ENCODE measurements around the gene SLC26A11.

The SLC26A11 gene

DNA sequence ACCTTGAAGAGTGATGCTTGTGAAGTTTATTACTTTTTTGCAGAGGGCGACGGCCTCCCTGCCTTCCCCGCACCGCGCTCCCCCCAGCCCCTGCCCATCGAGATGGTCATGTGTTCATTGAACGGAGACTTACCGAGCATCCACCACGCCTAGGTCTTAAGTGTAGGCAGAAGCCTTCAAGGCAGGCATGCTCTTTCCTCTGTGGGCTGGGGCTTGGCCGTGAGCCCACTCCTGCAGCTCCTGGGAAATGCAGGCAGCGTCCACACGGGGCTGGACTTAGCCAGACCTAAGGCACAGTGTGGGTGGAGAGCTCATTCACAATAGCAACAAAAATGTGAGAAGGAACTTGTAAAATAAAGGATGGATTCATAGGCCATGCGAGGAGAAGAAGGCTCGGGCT is 59.7 kb downstream of the SLC26A11 start:
- no peak overlapping the region for H3K4me3 ChIP-seq (ENCODE audit: control insufficient read depth, low read depth, low read length)
- TF ChIP-seq, protein P1, sequence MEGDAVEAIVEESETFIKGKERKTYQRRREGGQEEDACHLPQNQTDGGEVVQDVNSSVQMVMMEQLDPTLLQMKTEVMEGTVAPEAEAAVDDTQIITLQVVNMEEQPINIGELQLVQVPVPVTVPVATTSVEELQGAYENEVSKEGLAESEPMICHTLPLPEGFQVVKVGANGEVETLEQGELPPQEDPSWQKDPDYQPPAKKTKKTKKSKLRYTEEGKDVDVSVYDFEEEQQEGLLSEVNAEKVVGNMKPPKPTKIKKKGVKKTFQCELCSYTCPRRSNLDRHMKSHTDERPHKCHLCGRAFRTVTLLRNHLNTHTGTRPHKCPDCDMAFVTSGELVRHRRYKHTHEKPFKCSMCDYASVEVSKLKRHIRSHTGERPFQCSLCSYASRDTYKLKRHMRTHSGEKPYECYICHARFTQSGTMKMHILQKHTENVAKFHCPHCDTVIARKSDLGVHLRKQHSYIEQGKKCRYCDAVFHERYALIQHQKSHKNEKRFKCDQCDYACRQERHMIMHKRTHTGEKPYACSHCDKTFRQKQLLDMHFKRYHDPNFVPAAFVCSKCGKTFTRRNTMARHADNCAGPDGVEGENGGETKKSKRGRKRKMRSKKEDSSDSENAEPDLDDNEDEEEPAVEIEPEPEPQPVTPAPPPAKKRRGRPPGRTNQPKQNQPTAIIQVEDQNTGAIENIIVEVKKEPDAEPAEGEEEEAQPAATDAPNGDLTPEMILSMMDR (conservative IDR thresholded peaks at IDR 0.05; ENCODE audit: control insufficient read depth, insufficient read depth, low read depth, low read length) = peak; percentile 13
- DNase-seq (ENCODE audit: low read depth) = peak; percentile 92

DNA sequence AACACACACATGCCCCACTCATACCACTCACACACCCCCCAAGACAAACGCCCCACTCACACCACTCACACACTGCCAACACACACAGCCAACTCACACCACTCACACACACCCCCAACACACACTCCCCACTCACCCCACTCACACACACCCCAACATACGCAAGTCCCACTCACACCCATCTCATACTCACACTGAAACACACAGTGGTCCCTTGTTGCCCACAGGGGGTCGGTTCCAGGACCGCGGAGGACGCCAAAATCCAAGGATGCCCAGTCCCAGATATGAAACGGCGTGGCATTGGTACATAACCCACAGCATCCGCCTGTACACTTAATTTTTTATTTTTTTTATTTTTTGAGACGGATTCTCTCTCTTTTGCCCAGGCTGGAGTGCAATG is 61.3 kb downstream of the SLC26A11 start:
- H3K4me3 ChIP-seq (ENCODE audit: control insufficient read depth, low read depth, low read length) = no peak overlapping the region
- DNase-seq (ENCODE audit: low read depth) = no peak
- TF ChIP-seq, protein P1 (conservative IDR thresholded peaks at IDR 0.05; ENCODE audit: control insufficient read depth, insufficient read depth, low read depth, low read length) = no peak

DNA sequence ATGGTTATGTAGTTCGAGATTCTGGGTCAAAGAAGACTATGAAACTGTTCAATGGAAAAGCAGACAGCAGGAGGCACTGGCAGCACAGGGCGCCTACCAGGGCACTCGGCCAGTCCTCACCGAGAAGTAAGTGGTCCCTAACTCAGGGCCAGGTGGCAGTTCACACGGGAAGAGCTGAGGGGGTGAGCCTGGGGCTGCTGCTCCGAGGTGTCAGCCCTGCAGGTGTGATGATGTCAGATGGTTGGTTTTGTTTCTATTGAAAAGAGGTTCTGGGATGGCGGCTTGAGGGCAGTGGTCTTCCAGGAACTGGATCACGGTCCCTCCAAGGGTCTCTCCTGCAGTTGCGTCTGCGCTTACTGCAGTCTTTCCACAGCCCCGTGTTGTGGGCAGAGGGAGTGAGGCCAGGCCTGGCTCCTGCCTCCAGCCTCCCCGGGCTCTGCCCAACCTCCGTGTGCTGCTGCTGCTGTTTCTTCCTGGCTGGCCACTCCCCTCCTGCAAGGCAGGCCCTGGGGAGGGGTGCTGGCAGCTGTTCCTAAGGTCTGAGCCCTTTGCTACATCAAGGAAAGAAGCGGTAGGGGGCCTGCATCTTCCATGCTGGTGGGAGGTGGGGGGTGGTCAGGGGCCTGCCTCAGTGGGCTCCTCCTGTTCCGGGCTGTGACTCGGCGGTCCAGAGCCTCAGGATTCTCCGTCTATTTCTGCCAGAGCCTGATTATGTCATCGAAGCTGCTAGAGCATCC is 63.1 kb downstream of the SLC26A11 start:
- TF ChIP-seq, protein P1 (conservative IDR thresholded peaks at IDR 0.05; ENCODE audit: control insufficient read depth, insufficient read depth, low read depth, low read length) = no peak
- no peak overlapping the region for H3K4me3 ChIP-seq (ENCODE audit: control insufficient read depth, low read depth, low read length)

DNA sequence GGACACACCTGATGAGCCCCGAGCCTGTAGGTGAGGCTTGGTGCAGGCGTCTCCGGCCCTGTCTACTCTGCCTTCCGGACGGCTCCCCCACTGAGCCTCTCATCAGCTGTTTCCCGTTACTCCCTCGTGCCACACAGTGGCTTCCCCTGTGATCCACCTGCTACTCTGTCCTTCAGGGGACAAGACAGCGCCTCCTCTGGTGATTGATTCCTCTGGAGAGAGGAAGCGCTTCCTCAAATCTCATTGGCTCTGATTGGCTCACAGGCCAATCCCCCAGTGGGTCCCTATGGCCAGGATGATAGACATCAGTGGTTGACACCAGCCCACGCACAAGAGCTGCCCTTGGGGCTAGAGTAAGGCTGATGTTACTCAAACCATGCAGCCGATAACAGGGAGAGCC is 64.4 kb downstream of the SLC26A11 start:
- H3K4me3 ChIP-seq (ENCODE audit: control insufficient read depth, low read depth, low read length) = no peak overlapping the region
- TF ChIP-seq, protein P1 (conservative IDR thresholded peaks at IDR 0.05; ENCODE audit: control insufficient read depth, insufficient read depth, low read depth, low read length) = peak; percentile 6
- DNase-seq (ENCODE audit: low read depth) = no peak

More for the DNA sequence above, 63.1 kb downstream of the SLC26A11 start:
- DNase-seq (ENCODE audit: low read depth) = no peak

DNA sequence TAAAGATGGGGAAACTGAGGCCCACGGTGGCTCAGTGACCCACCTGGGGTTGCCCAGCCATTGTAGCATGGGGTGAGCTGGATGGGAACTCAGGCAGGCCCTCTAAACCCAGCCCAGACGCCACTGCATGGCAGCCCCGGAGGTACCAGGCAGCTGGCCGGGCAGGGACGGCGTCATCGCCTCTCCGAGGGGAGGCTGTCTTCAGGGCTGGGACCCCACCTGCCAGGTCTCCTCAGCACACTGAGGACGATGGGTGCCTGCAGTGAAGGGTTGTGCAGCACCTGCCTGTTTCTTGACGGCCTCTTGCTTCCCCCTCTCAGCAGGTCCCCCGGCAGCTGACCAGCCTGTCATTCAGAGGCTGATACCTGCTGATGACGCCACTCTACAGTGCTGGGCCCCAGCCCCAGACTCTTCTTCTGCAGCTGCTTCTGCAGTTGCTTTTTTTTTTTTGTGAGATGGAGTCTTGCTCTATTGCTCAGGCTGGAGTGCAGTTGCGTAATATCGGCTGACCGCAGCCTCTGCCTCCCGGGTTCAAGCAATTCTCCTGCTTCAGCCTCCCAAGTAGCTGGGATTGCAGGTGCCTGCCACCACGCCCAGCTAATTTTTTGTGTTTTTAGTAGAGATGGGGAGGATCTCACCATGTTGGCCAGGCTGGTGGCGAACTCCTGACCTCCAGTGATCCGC is 65.2 kb downstream of the SLC26A11 start:
- TF ChIP-seq, protein P1 (conservative IDR thresholded peaks at IDR 0.05; ENCODE audit: control insufficient read depth, insufficient read depth, low read depth, low read length) = no peak
- DNase-seq (ENCODE audit: low read depth) = no peak
- no peak overlapping the region for H3K4me3 ChIP-seq (ENCODE audit: control insufficient read depth, low read depth, low read length)

DNA sequence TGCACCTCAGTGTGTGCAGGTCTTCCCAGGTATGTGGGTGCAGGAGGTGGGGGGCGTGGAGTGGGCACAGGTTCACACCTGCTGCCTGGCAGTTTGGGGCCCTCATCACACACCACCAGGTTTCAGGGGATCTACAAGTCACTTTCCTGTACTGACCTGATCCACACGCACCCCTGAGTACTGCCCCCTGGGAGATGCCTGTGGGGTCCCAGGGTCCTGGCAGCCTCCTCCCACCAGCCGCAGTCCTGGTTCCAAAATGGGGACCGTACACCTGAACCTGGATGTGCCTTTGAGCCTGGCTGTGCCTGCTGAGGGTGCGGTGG is 66.4 kb downstream of the SLC26A11 start:
- no peak for DNase-seq (ENCODE audit: low read depth)
- H3K4me3 ChIP-seq (ENCODE audit: control insufficient read depth, low read depth, low read length) = no peak overlapping the region
- TF ChIP-seq, protein P1 (conservative IDR thresholded peaks at IDR 0.05; ENCODE audit: control insufficient read depth, insufficient read depth, low read depth, low read length) = no peak
